ENCODE measurements around the gene ANKRD13B.
A peak's percentile ranks its signal among the peaks of the same experiment; 100 is the strongest.

DNA sequence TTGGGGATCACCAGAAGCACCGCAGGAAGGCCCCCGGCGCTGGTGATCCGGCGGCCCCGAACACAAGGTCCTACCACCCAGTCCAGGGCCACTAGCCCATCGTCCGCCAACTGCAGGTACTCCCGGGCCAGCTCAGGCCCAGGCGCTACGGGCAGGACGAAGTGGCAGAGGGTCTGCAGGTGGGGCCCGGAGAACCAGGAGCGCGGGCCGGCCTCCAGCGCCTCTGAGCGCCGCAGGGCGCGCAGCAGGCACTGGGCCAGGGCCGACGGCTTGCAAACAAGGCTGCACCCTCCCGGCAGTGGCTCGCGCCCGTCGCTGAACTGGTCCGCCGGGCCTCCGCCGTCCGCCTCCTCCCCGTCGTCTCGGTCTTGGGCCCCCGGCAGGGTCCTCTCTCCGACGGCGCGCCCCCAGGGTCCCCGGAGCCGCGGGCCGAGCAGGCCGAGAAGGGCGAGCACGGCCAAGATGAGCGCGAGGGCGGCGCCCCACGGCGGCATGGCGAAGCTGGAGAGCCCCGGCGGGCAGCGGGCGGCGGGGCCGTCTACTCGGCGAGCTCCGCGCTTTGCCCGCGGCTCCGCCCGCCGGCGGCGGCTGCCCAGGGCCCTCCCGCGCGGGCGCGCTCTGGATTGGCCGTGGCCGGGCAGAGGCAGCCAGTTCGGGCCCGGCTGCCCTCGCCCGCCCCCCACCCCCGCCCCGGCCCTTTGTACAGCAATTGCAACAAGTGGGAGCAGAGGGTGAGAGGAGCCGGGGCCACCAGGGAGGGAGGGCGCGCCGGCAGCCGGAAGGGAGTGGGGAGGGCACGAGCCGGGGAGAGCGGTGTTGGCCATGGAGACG is 26.2 kb upstream of the ANKRD13B start, which contains the start of gene ABHD15:
- TF ChIP-seq EP300 (IDR thresholded peaks at IDR 0.05) (peak in 1 of 2 donors; percentile 79), POLR2A (IDR thresholded peaks at IDR 0.05) (peak; percentile 62), CTCF (IDR thresholded peaks at IDR 0.05) (peak in 1 of 5 experiments; percentile 6)

Measured in tibial nerve (tissue), 4 donors.